T-helper 1 cell treated with Interleukin-12 subunit alpha and Interleukin-12 subunit beta and Interleukin-4 antibody, amounts not matched to agents 30 ng/mL and 1 ng/mL, for 36 hours (primary cell): ENCODE measurements around the gene SPRY1. TPM values are rescaled to one million over a fixed set of nuclear protein-coding genes. Genes with fewer than 3 reads are reported as not detected.

ENCODE experiments used
- intact Hi-C: fragments of 100-400 bp; cut with micrococcal nuclease; formaldehyde crosslinking; loops from one replicate; pipeline ENCODE4 v1.15.1; 2024
- total RNA-seq: library from RNA; stranded (reverse); gene quantifications from 2 replicates; pipeline ENCODE4 v1.2.3, GENCODE V29; 2022

Gene SPRY1
- total RNA-seq, 1 donor from 2014 or later: 18.1 TPM

GRCh38 chr4:123435246-123436113 is 38.9 kb downstream of the SPRY1 start:
- intact Hi-C loops: no loop called here

- intact Hi-C loops: no loop called here
Measured at GRCh38 chr4:123438031-123438430, 41.4 kb downstream of the SPRY1 start.

GRCh38 chr4:123443401-123444289 is 47.0 kb downstream of the SPRY1 start:
- intact Hi-C loops: loop anchor here (1.0 kb wide), 4 partner anchors 21 to 44 kb away; no protein-coding TSS in a partner anchor

- intact Hi-C loops: no loop called here
Measured at GRCh38 chr4:123444290-123444731, 47.7 kb downstream of the SPRY1 start.

- intact Hi-C loops: no loop called here
Measured at GRCh38 chr4:123446865-123447474, 50.4 kb downstream of the SPRY1 start.

GRCh38 chr4:123449362-123449761 is 52.8 kb downstream of the SPRY1 start:
- intact Hi-C loops: no loop called here

- intact Hi-C loops: no loop called here
Measured at GRCh38 chr4:123449780-123450179, 53.2 kb downstream of the SPRY1 start.

- intact Hi-C loops: no loop called here
Measured at GRCh38 chr4:123450393-123450792, 53.8 kb downstream of the SPRY1 start.

GRCh38 chr4:123452616-123453015 is 56.0 kb downstream of the SPRY1 start:
- intact Hi-C loops: no loop called here

- intact Hi-C loops: no loop called here
Measured at GRCh38 chr4:123453061-123453680, 56.6 kb downstream of the SPRY1 start.
